ENCODE measurements around the gene SLIT3.

Gene SLIT3

GRCh38 chr5:169286572-169287300 lies 14.2 kb downstream of the SLIT3 start:
- Histone ChIP-seq H3K9me2 (replicated peaks; ENCODE audit: control insufficient read depth, low read length) (no peaks in the 10 kb centered on the region), H3K4me1 (ENCODE audit: control insufficient read depth, low read length) (no peaks in the 10 kb centered on the region), H3K4me3 (ENCODE audit: low read length) (no peak overlapping the region), H3K27me3 (ENCODE audit: control insufficient read depth, low read length) (peaks cover 6% of the 10 kb centered on the region; the same call in 1 of the 2 replicates), H3K36me3 (ENCODE audit: control insufficient read depth, low read length) (no peaks in the 10 kb centered on the region), H3F3A (ENCODE audit: control insufficient read depth, insufficient read depth) (no peaks in the 10 kb centered on the region), H3K4me2 (ENCODE audit: low read length) (no peak overlapping the region), H3K79me2 (ENCODE audit: control insufficient read depth, low read length) (no peaks in the 10 kb centered on the region), H3K9me3 (ENCODE audit: control insufficient read depth, insufficient read depth, low read length) (no peaks in the 10 kb centered on the region), H4K20me1 (ENCODE audit: control insufficient read depth, insufficient read depth, low read depth, low read length) (no peaks in the 10 kb centered on the region), H3K27ac (ENCODE audit: low read depth, low read length) (no peak overlapping the region)
- no peak for TF ChIP-seq CTCF (IDR thresholded peaks at IDR 0.05; ENCODE audit: low read depth, low read length, poor library complexity, severe bottlenecking)

GRCh38 chr5:169283887-169284286 lies 17.1 kb downstream of the SLIT3 start:
- TF ChIP-seq EZH2phosphoT487 (IDR thresholded peaks at IDR 0.05; ENCODE audit: borderline replicate concordance, low read length) (no peak), CTCF (IDR thresholded peaks at IDR 0.05; ENCODE audit: low read depth, low read length, poor library complexity, severe bottlenecking) (no peak)
- Histone ChIP-seq H3K4me1 (ENCODE audit: control insufficient read depth, low read length) (no peaks in the 10 kb centered on the region), H3K36me3 (ENCODE audit: control insufficient read depth, low read length) (no peaks in the 10 kb centered on the region), H4K20me1 (ENCODE audit: control insufficient read depth, insufficient read depth, low read depth, low read length) (no peaks in the 10 kb centered on the region), H3K27ac (ENCODE audit: low read depth, low read length) (no peak overlapping the region), H3K27me3 (ENCODE audit: control insufficient read depth, low read length) (peaks cover 6% of the 10 kb centered on the region; the same call in 1 of the 2 replicates), H3K9me3 (ENCODE audit: control insufficient read depth, insufficient read depth, low read length) (no peaks in the 10 kb centered on the region), H3K4me3 (ENCODE audit: low read length) (no peak overlapping the region), H3K79me2 (ENCODE audit: control insufficient read depth, low read length) (no peaks in the 10 kb centered on the region), H3F3A (ENCODE audit: control insufficient read depth, insufficient read depth) (no peaks in the 10 kb centered on the region), H3K4me2 (ENCODE audit: low read length) (no peak overlapping the region), H3K9me2 (replicated peaks; ENCODE audit: control insufficient read depth, low read length) (no peaks in the 10 kb centered on the region)

- Histone ChIP-seq H3K27me3 (ENCODE audit: control insufficient read depth, low read length) (peaks cover 3% of the 10 kb centered on the region; the same call in 1 of the 2 replicates), H3K27ac (ENCODE audit: low read depth, low read length) (no peak overlapping the region), H3K9me3 (ENCODE audit: control insufficient read depth, insufficient read depth, low read length) (no peaks in the 10 kb centered on the region), H3F3A (ENCODE audit: control insufficient read depth, insufficient read depth) (no peaks in the 10 kb centered on the region), H3K79me2 (ENCODE audit: control insufficient read depth, low read length) (no peaks in the 10 kb centered on the region), H3K4me1 (ENCODE audit: control insufficient read depth, low read length) (no peaks in the 10 kb centered on the region), H3K36me3 (ENCODE audit: control insufficient read depth, low read length) (no peaks in the 10 kb centered on the region), H4K20me1 (ENCODE audit: control insufficient read depth, insufficient read depth, low read depth, low read length) (no peaks in the 10 kb centered on the region), H3K4me3 (ENCODE audit: low read length) (no peak overlapping the region), H3K9me2 (replicated peaks; ENCODE audit: control insufficient read depth, low read length) (no peaks in the 10 kb centered on the region), H3K4me2 (ENCODE audit: low read length) (no peak overlapping the region)
- TF ChIP-seq EZH2phosphoT487 (IDR thresholded peaks at IDR 0.05; ENCODE audit: borderline replicate concordance, low read length) = no peak
- no peak for TF ChIP-seq CTCF (IDR thresholded peaks at IDR 0.05; ENCODE audit: low read depth, low read length, poor library complexity, severe bottlenecking)
These were observed 19.3 kb downstream of the SLIT3 start for GRCh38 chr5:169281625-169282024.

Data from DOHH2 (cell line).